CD8-positive, alpha-beta memory T cell (primary cell): ENCODE data around the gene GALK2. TPM values are rescaled to one million over a fixed set of nuclear protein-coding genes. Genes with fewer than 3 reads are reported as not detected.
"Not testable (repeated sequence)": the region's sequence is repeated elsewhere in the genome, so short reads cannot be mapped to it uniquely, and the experiment has no call there.

Experiments used
- CTCF ChIA-PET: fragments of 350-600 bp; sonication (Branson Sonifier 250); formaldehyde crosslinking; loops from one replicate; lab custom pipeline; 2021; ENCODE audit warnings: antibody characterized with exemption; lab: Charles Lee
- POLR2A ChIA-PET: fragments of 350-600 bp; sonication (Branson Sonifier 250); formaldehyde crosslinking; loops from one replicate; lab custom pipeline; 2021; ENCODE audit warnings: antibody characterized with exemption; lab: Charles Lee
- DNase-seq, 5 donors: peaks; one replicate each; pipeline versions ENCODE4 v3.0.0 to v3.0.0-alpha.2; 2020 to 2022; ENCODE audit warnings: mixed read lengths in 1 of 5
- H3K27ac ChIP-seq: one replicate; pipeline ENCODE4 v1.7.0; 2013; ENCODE audit warnings: low read depth, mild to moderate bottlenecking, low read length, moderate library complexity
- H3K27me3 ChIP-seq: 2 replicates; pipeline ENCODE4 v1.7.0; 2013; ENCODE audit warnings: low read length, mild to moderate bottlenecking; ENCODE audit not compliant: insufficient read depth, poor library complexity, severe bottlenecking
- H3K36me3 ChIP-seq: 2 replicates; pipeline ENCODE4 v1.7.0; 2013; ENCODE audit warnings: mild to moderate bottlenecking, low read length, moderate library complexity; ENCODE audit not compliant: insufficient read depth
- H3K4me1 ChIP-seq: 2 replicates; pipeline ENCODE4 v1.7.0; 2013; ENCODE audit warnings: mild to moderate bottlenecking, low read length, moderate library complexity; ENCODE audit not compliant: insufficient read depth
- H3K4me3 ChIP-seq: 2 replicates; pipeline ENCODE4 v1.7.0; 2013; ENCODE audit warnings: mild to moderate bottlenecking, low read length
- H3K9me3 ChIP-seq: 2 replicates; pipeline ENCODE4 v1.7.0; 2013; ENCODE audit warnings: mild to moderate bottlenecking, low read length
- H3K27ac Mint-ChIP-seq, 8 donors: one replicate each; pipeline ENCODE4 v1.8.0; 2020 to 2021; ENCODE audit warnings: mixed read lengths in 8 of 8, mild to moderate bottlenecking in 6 of 8, inconsistent platforms in 3 of 8, moderate library complexity in 3 of 8
- H3K27me3 Mint-ChIP-seq, 2 donors: one replicate each; pipeline ENCODE4 v1.8.0; 2020 to 2021; ENCODE audit warnings: mixed read lengths in 2 of 2, mild to moderate bottlenecking in 1 of 2, moderate library complexity in 1 of 2
- H3K36me3 Mint-ChIP-seq, 3 donors: one replicate each; pipeline ENCODE4 v1.8.0; 2020 to 2021; ENCODE audit warnings: mixed read lengths in 3 of 3, inconsistent platforms in 1 of 3, mild to moderate bottlenecking in 1 of 3
- H3K4me1 Mint-ChIP-seq, 3 donors: one replicate each; pipeline ENCODE4 v1.8.0; 2020 to 2021; ENCODE audit warnings: mixed read lengths in 3 of 3, inconsistent platforms in 1 of 3, mild to moderate bottlenecking in 1 of 3
- H3K4me3 Mint-ChIP-seq, 7 donors: one replicate each; pipeline ENCODE4 v1.8.0; 2020 to 2021; ENCODE audit warnings: mixed read lengths in 7 of 7, mild to moderate bottlenecking in 6 of 7, moderate library complexity in 4 of 7, inconsistent platforms in 2 of 7
- H3K9me3 Mint-ChIP-seq, 5 donors: one replicate each; pipeline ENCODE4 v1.8.0; 2020 to 2022; ENCODE audit warnings: mixed read lengths in 5 of 5, mild to moderate bottlenecking in 3 of 5, moderate library complexity in 2 of 5, inconsistent platforms in 1 of 5
- polyA plus RNA-seq: library from polyadenylated mRNA; unstranded; fragments of 300-500 nt; fragmentation: Illumina TruSeq; gene quantifications from one replicate; pipeline ENCODE4 v1.2.3, GENCODE V29; 2021
- total RNA-seq, 2 experiments: library from RNA; stranded (reverse); gene quantifications; one replicate each; pipeline ENCODE4 v1.2.3, GENCODE V29; 2021

The GALK2 gene
- total and polyA plus RNA-seq, 3 experiments from 2014 or later, result 21.3 to 28.0 (median 26.2) TPM

- no peaks in the 10 kb centered on the region for H3K4me1 ChIP-seq
- H3K27ac ChIP-seq, result no peak overlapping the region
- ChIA-PET CTCF (no interaction called here), POLR2A (no interaction called here)
- H3K4me1 Mint-ChIP-seq, result peaks cover 19 to 46% (median 36%) of the 10 kb centered on the region in 3 donors
- H3K36me3 ChIP-seq, result peaks cover 4% of the 10 kb centered on the region
- no peak overlapping the region for H3K4me3 Mint-ChIP-seq
- no peaks in the 10 kb centered on the region for H3K27me3 ChIP-seq
- no peaks in the 10 kb centered on the region for H3K9me3 ChIP-seq
- H3K27me3 Mint-ChIP-seq, result no peaks in the 10 kb centered on the region
- peaks cover 25 to 37% (median 25%) of the 10 kb centered on the region in 3 donors for H3K36me3 Mint-ChIP-seq
- H3K4me3 ChIP-seq, result no peak overlapping the region
- peak overlapping the region in 2 of 8 donors; percentile 14 to 30 for H3K27ac Mint-ChIP-seq
- no peak for DNase-seq
- peaks cover 0 to 8% (median 4%) of the 10 kb centered on the region in 5 donors for H3K9me3 Mint-ChIP-seq
Measured at GRCh38 chr15:49200347-49200746, 30.3 kb downstream of the GALK2 start.

- Mint-ChIP-seq H3K36me3 (peaks cover 55 to 89% (median 77%) of the 10 kb centered on the region in 3 donors), H3K9me3 (peaks cover 11 to 59% (median 47%) of the 10 kb centered on the region in 5 donors), H3K4me3 (peak overlapping the region in 1 of 7 donors; percentile 1), H3K4me1 (peaks cover 24 to 45% (median 45%) of the 10 kb centered on the region in 3 donors)
- H3K9me3 ChIP-seq, H3K27me3 ChIP-seq, H3K27me3 Mint-ChIP-seq, CTCF ChIA-PET, H3K27ac Mint-ChIP-seq, H3K36me3 ChIP-seq, H3K4me1 ChIP-seq, H3K4me3 ChIP-seq, H3K27ac ChIP-seq, POLR2A ChIA-PET, DNase-seq: not testable (repeated sequence)
Measured at GRCh38 chr15:49208102-49208501, 38.1 kb downstream of the GALK2 start.

GRCh38 chr15:49212897-49213296 is 42.9 kb downstream of the GALK2 start:
- Mint-ChIP-seq H3K9me3 (peaks cover 11 to 37% (median 31%) of the 10 kb centered on the region in 5 donors), H3K27me3 (no peaks in the 10 kb centered on the region), H3K36me3 (peaks cover 39 to 62% (median 61%) of the 10 kb centered on the region in 3 donors), H3K4me3 (no peak overlapping the region), H3K4me1 (peaks cover 22 to 65% (median 57%) of the 10 kb centered on the region in 3 donors), H3K27ac (peak overlapping the region in 1 of 8 donors; percentile 77)
- no peak overlapping the region for H3K27ac ChIP-seq
- H3K9me3 ChIP-seq, result peaks cover 3% of the 10 kb centered on the region
- H3K27me3 ChIP-seq, result no peaks in the 10 kb centered on the region
- POLR2A ChIA-PET, result no interaction called here
- CTCF ChIA-PET, result no interaction called here
- H3K4me3 ChIP-seq, result no peak overlapping the region
- DNase-seq, result no peak
- H3K36me3 ChIP-seq, result no peaks in the 10 kb centered on the region
- H3K4me1 ChIP-seq, result no peaks in the 10 kb centered on the region

GRCh38 chr15:49215768-49216739 is 46.0 kb downstream of the GALK2 start:
- H3K27ac ChIP-seq, result no peak overlapping the region
- no peaks in the 10 kb centered on the region for H3K27me3 Mint-ChIP-seq
- CTCF ChIA-PET, result no interaction called here

GRCh38 chr15:49223536-49224274 is 53.7 kb downstream of the GALK2 start:
- H3K27me3 ChIP-seq, result no peaks in the 10 kb centered on the region
- Mint-ChIP-seq H3K4me1 (peaks cover 23 to 42% (median 34%) of the 10 kb centered on the region in 3 donors), H3K27ac (no peak overlapping the region), H3K4me3 (no peak overlapping the region), H3K27me3 (no peaks in the 10 kb centered on the region), H3K9me3 (peaks cover 12 to 17% (median 13%) of the 10 kb centered on the region in 5 donors), H3K36me3 (peaks cover 30 to 70% (median 60%) of the 10 kb centered on the region in 3 donors)
- peaks cover 8% of the 10 kb centered on the region for H3K9me3 ChIP-seq
- CTCF ChIA-PET, result no interaction called here
- H3K4me3 ChIP-seq, result no peak overlapping the region
- no peak for DNase-seq
- POLR2A ChIA-PET, result no interaction called here
- no peaks in the 10 kb centered on the region for H3K4me1 ChIP-seq
- no peaks in the 10 kb centered on the region for H3K36me3 ChIP-seq
- H3K27ac ChIP-seq, result no peak overlapping the region

More at GRCh38 chr15:49215768-49216739, 46.0 kb downstream of the GALK2 start:
- Mint-ChIP-seq H3K4me3 (no peak overlapping the region), H3K36me3 (peaks cover 29 to 66% (median 60%) of the 10 kb centered on the region in 3 donors), H3K4me1 (peaks cover 22 to 55% (median 50%) of the 10 kb centered on the region in 3 donors), H3K27ac (peak overlapping the region in 3 of 8 donors; percentile 0 to 92 (median 51)), H3K9me3 (peaks cover 0 to 11% (median 5%) of the 10 kb centered on the region in 5 donors)
- H3K9me3 ChIP-seq, result peaks cover 3% of the 10 kb centered on the region
- no peak for DNase-seq
- H3K36me3 ChIP-seq, result no peaks in the 10 kb centered on the region
- no peaks in the 10 kb centered on the region for H3K4me1 ChIP-seq
- POLR2A ChIA-PET, result no interaction called here
- H3K4me3 ChIP-seq, result no peak overlapping the region
- no peaks in the 10 kb centered on the region for H3K27me3 ChIP-seq

- Histone ChIP-seq H3K4me3 (no peak overlapping the region), H3K9me3 (peaks cover 8% of the 10 kb centered on the region), H3K27me3 (no peaks in the 10 kb centered on the region), H3K27ac (no peak overlapping the region), H3K4me1 (no peaks in the 10 kb centered on the region), H3K36me3 (no peaks in the 10 kb centered on the region)
- H3K27me3 Mint-ChIP-seq, result no peaks in the 10 kb centered on the region
- peak overlapping the region in 2 of 8 donors; percentile 38 to 48 for H3K27ac Mint-ChIP-seq
- POLR2A ChIA-PET, result no interaction called here
- H3K4me1 Mint-ChIP-seq, result peaks cover 29 to 48% (median 41%) of the 10 kb centered on the region in 3 donors
- peaks cover 33 to 63% (median 51%) of the 10 kb centered on the region in 3 donors for H3K36me3 Mint-ChIP-seq
- CTCF ChIA-PET, result interaction anchor here (1.4 kb wide), 1 partner anchor 22 kb away, joined by 3 read pairs; no protein-coding TSS in a partner anchor
- no peak for DNase-seq
- H3K9me3 Mint-ChIP-seq, result peaks cover 12 to 19% (median 14%) of the 10 kb centered on the region in 5 donors
- H3K4me3 Mint-ChIP-seq, result no peak overlapping the region
Measured at GRCh38 chr15:49225572-49226281, 55.7 kb downstream of the GALK2 start.

- Mint-ChIP-seq H3K27me3 (no peaks in the 10 kb centered on the region), H3K27ac (peak overlapping the region in 2 of 8 donors; percentile 22 to 51)
- CTCF ChIA-PET, result no interaction called here
Measured at GRCh38 chr15:49227602-49228001, 57.6 kb downstream of the GALK2 start.

More at GRCh38 chr15:49227602-49228001, 57.6 kb downstream of the GALK2 start:
- no peaks in the 10 kb centered on the region for H3K4me1 ChIP-seq
- peaks cover 41 to 63% (median 61%) of the 10 kb centered on the region in 3 donors for H3K36me3 Mint-ChIP-seq
- no peaks in the 10 kb centered on the region for H3K36me3 ChIP-seq
- peaks cover 26 to 46% (median 39%) of the 10 kb centered on the region in 3 donors for H3K4me1 Mint-ChIP-seq
- H3K9me3 ChIP-seq, result peaks cover 8% of the 10 kb centered on the region
- H3K27ac ChIP-seq, result no peak overlapping the region
- H3K9me3 Mint-ChIP-seq, result peaks cover 10 to 19% (median 13%) of the 10 kb centered on the region in 5 donors
- POLR2A ChIA-PET, result no interaction called here
- H3K4me3 ChIP-seq, result no peak overlapping the region
- DNase-seq, result no peak
- H3K4me3 Mint-ChIP-seq, result no peak overlapping the region
- H3K27me3 ChIP-seq, result no peaks in the 10 kb centered on the region
